Common myeloid progenitor, CD34-positive (primary cell): ENCODE results near the gene MYO16.

Experiments used
- CTCF ChIA-PET: fragments of 350-600 bp; sonication (Branson Sonifier 250); formaldehyde crosslinking; loops from one replicate; lab custom pipeline; 2021; ENCODE audit warnings: antibody characterized with exemption; lab: Charles Lee
- POLR2A ChIA-PET: fragments of 350-600 bp; sonication (Branson Sonifier 250); formaldehyde crosslinking; loops from one replicate; lab custom pipeline; 2021; ENCODE audit warnings: antibody characterized with exemption; lab: Charles Lee
- DNase-seq, 3 donors: peaks; one replicate each; pipeline versions ENCODE4 v3.0.0 to v3.0.0-alpha.2; 2013
- H3K27ac ChIP-seq, 2 experiments: 1 replicate in 1 of 2; 2 replicates in 1 of 2; pipeline ENCODE4 v1.7.0; 2013; ENCODE audit warnings: inconsistent platforms in 2 of 2, low read length in 2 of 2, mild to moderate bottlenecking in 2 of 2, low read depth in 1 of 2, moderate library complexity in 1 of 2; ENCODE audit not compliant: severe bottlenecking in 2 of 2, insufficient read depth in 1 of 2, poor library complexity in 1 of 2
- H3K27me3 ChIP-seq, 5 experiments: replicated peaks in 2 of 5; 1 replicate in 3 of 5; 2 replicates in 2 of 5; pipeline versions ENCODE4 v1.6.1 to v1.7.0; 2013; ENCODE audit warnings: low read length in 4 of 5, mild to moderate bottlenecking in 2 of 5, moderate library complexity in 2 of 5, inconsistent platforms in 1 of 5; ENCODE audit not compliant: insufficient read depth in 5 of 5, control insufficient read depth in 4 of 5
- H3K36me3 ChIP-seq, 4 experiments: 1 replicate in 2 of 4; 2 replicates in 2 of 4; pipeline versions ENCODE4 v1.6.1 to v1.7.0; 2013; ENCODE audit warnings: low read length in 3 of 4, control low read depth in 1 of 4, mild to moderate bottlenecking in 1 of 4; ENCODE audit not compliant: control insufficient read depth in 4 of 4, insufficient read depth in 4 of 4
- H3K4me1 ChIP-seq, 4 experiments: 1 replicate in 3 of 4; 2 replicates in 1 of 4; pipeline versions ENCODE4 v1.6.1 to v1.7.1; 2013; ENCODE audit warnings: low read length in 3 of 4, mild to moderate bottlenecking in 3 of 4, control low read depth in 1 of 4, inconsistent platforms in 1 of 4, moderate library complexity in 1 of 4; ENCODE audit not compliant: control insufficient read depth in 4 of 4, insufficient read depth in 4 of 4; ENCODE audit errors: control extremely low read depth in 1 of 4
- H3K4me3 ChIP-seq, 7 experiments: 1 replicate in 4 of 7; 2 replicates in 3 of 7; pipeline versions ENCODE4 v1.5.1 to v1.7.0; 2013; ENCODE audit warnings: mild to moderate bottlenecking in 7 of 7, low read length in 6 of 7, moderate library complexity in 6 of 7, inconsistent platforms in 2 of 7, low read depth in 2 of 7, control low read depth in 1 of 7; ENCODE audit not compliant: insufficient read depth in 4 of 7, control insufficient read depth in 1 of 7; ENCODE audit errors: extremely low read depth in 1 of 7
- H3K9me3 ChIP-seq, 5 experiments: 1 replicate in 4 of 5; 2 replicates in 1 of 5; pipeline versions ENCODE4 v1.6.1 to v1.7.1; 2013; ENCODE audit warnings: low read length in 4 of 5, mild to moderate bottlenecking in 2 of 5, inconsistent platforms in 1 of 5, low read depth in 1 of 5, moderate library complexity in 1 of 5; ENCODE audit not compliant: control insufficient read depth in 4 of 5, insufficient read depth in 2 of 5; ENCODE audit errors: control extremely low read depth in 1 of 5
- WGBS: methylation state at CpG from one replicate; pipeline ENCODE4 v1.1.5; 2013; ENCODE audit not compliant: insufficient coverage; 5-methylcytosine and 5-hydroxymethylcytosine counted together

MYO16 gene

GRCh38 chr13:109207622-109208021 lies 578.2 kb downstream of the MYO16 start:
- Histone ChIP-seq H3K9me3 (no peaks in the 10 kb centered on the region), H3K36me3 (no peaks in the 10 kb centered on the region), H3K4me1 (no peaks in the 10 kb centered on the region), H3K27ac (no peak overlapping the region), H3K4me3 (no peak overlapping the region), H3K27me3 (no peaks in the 10 kb centered on the region)
- POLR2A ChIA-PET = no interaction called here
- whole genome bisulfite sequencing = 93% methylated on average over 9 of the region's 12 CpGs
- CTCF ChIA-PET = no interaction called here
- DNase-seq = no peak

GRCh38 chr13:109208522-109208921 lies 579.1 kb downstream of the MYO16 start:
- no peaks in the 10 kb centered on the region for H3K36me3 ChIP-seq
- H3K4me1 ChIP-seq = no peaks in the 10 kb centered on the region
- no peaks in the 10 kb centered on the region for H3K27me3 ChIP-seq
- no peak overlapping the region for H3K4me3 ChIP-seq
- H3K9me3 ChIP-seq = no peaks in the 10 kb centered on the region
- WGBS = 100% methylated on average over 3 of the region's 5 CpGs
- no peak for DNase-seq
- ChIA-PET CTCF (no interaction called here), POLR2A (no interaction called here)
- no peak overlapping the region for H3K27ac ChIP-seq

GRCh38 chr13:109209526-109209925 lies 580.1 kb downstream of the MYO16 start:
- ChIA-PET CTCF (no interaction called here), POLR2A (no interaction called here)
- no CpG with 5 or more reads among the region's 2 CpGs for WGBS
- no peak overlapping the region for H3K4me3 ChIP-seq
- H3K27me3 ChIP-seq = no peaks in the 10 kb centered on the region
- H3K4me1 ChIP-seq = no peaks in the 10 kb centered on the region
- DNase-seq = no peak
- H3K9me3 ChIP-seq = no peaks in the 10 kb centered on the region
- no peak overlapping the region for H3K27ac ChIP-seq
- no peaks in the 10 kb centered on the region for H3K36me3 ChIP-seq

GRCh38 chr13:109211616-109212015 lies 582.2 kb downstream of the MYO16 start:
- ChIA-PET POLR2A (no interaction called here), CTCF (no interaction called here)
- DNase-seq = no peak
- Histone ChIP-seq H3K36me3 (no peaks in the 10 kb centered on the region), H3K27ac (no peak overlapping the region), H3K4me1 (no peaks in the 10 kb centered on the region), H3K4me3 (no peak overlapping the region), H3K9me3 (no peaks in the 10 kb centered on the region), H3K27me3 (no peaks in the 10 kb centered on the region)
- WGBS = 95% methylated on average over 2 of the region's 2 CpGs

- Histone ChIP-seq H3K27ac (no peak overlapping the region), H3K27me3 (no peaks in the 10 kb centered on the region), H3K9me3 (no peaks in the 10 kb centered on the region), H3K4me3 (no peak overlapping the region), H3K36me3 (no peaks in the 10 kb centered on the region), H3K4me1 (no peaks in the 10 kb centered on the region)
- DNase-seq = no peak
- CTCF ChIA-PET = no interaction called here
- POLR2A ChIA-PET = no interaction called here
- 95% methylated on average over 4 of the region's 4 CpGs for WGBS
Observed at GRCh38 chr13:109212650-109213049, 583.2 kb downstream of the MYO16 start.

GRCh38 chr13:109213714-109214113 lies 584.3 kb downstream of the MYO16 start:
- no peak overlapping the region for H3K4me3 ChIP-seq
- 100% methylated on average over 2 of the region's 5 CpGs for WGBS
- no peaks in the 10 kb centered on the region for H3K9me3 ChIP-seq
- no peaks in the 10 kb centered on the region for H3K4me1 ChIP-seq
- CTCF ChIA-PET = no interaction called here
- POLR2A ChIA-PET = no interaction called here
- DNase-seq = no peak
- no peaks in the 10 kb centered on the region for H3K36me3 ChIP-seq
- no peak overlapping the region for H3K27ac ChIP-seq
- H3K27me3 ChIP-seq = no peaks in the 10 kb centered on the region

GRCh38 chr13:109214393-109214792 lies 585.0 kb downstream of the MYO16 start:
- no peaks in the 10 kb centered on the region for H3K27me3 ChIP-seq
- no peaks in the 10 kb centered on the region for H3K9me3 ChIP-seq
- ChIA-PET CTCF (no interaction called here), POLR2A (no interaction called here)
- DNase-seq = no peak
- no peak overlapping the region for H3K4me3 ChIP-seq
- WGBS = 93% methylated on average over 2 of the region's 2 CpGs
- no peak overlapping the region for H3K27ac ChIP-seq
- no peaks in the 10 kb centered on the region for H3K4me1 ChIP-seq
- no peaks in the 10 kb centered on the region for H3K36me3 ChIP-seq
